CD4-positive, alpha-beta T cell (primary cell): Measurements from ENCODE around the gene RABEP2. TPM values are rescaled to one million over a fixed set of nuclear protein-coding genes. Genes with fewer than 3 reads are reported as not detected.

Source experiments
- ATAC-seq: fragments of 200-7000 bp; cut with Tn5 transposase; one replicate; pipeline ENCODE4 v1.10.0; 2022; ENCODE audit warnings: mild to moderate bottlenecking; ENCODE audit not compliant: poor library complexity
- CTCF ChIA-PET: fragments of 350-600 bp; sonication (Branson Sonifier 250); formaldehyde crosslinking; loops from one replicate; lab custom pipeline; 2021; ENCODE audit warnings: antibody characterized with exemption, inconsistent platforms; lab: Charles Lee
- POLR2A ChIA-PET: fragments of 350-600 bp; sonication (Branson Sonifier 250); formaldehyde crosslinking; loops from one replicate; lab custom pipeline; 2021; ENCODE audit warnings: antibody characterized with exemption, inconsistent platforms; lab: Charles Lee
- DNase-seq, 14 experiments: peaks; one replicate each; pipeline ENCODE4 v3.0.0-alpha.2; 2013 to 2020; ENCODE audit warnings: mixed read lengths in 2 of 14
- H3K27ac ChIP-seq, 2 donors: one replicate each; pipeline versions ENCODE4 v1.5.1 to v1.7.0; 2013; ENCODE audit warnings: low read length in 2 of 2, low read depth in 1 of 2, mild to moderate bottlenecking in 1 of 2
- H3K27me3 ChIP-seq, 2 experiments: 1 replicate in 1 of 2; 2 replicates in 1 of 2; pipeline versions ENCODE4 v1.6.1 to v1.7.0; 2013; ENCODE audit warnings: low read length in 2 of 2, control low read depth in 1 of 2, mild to moderate bottlenecking in 1 of 2, moderate library complexity in 1 of 2; ENCODE audit not compliant: insufficient read depth in 2 of 2, control insufficient read depth in 1 of 2
- H3K36me3 ChIP-seq: one replicate; pipeline ENCODE4 v1.6.1; 2013; ENCODE audit warnings: low read length, control low read depth; ENCODE audit not compliant: insufficient read depth
- H3K4me1 ChIP-seq: one replicate; pipeline ENCODE4 v1.6.1; 2013; ENCODE audit warnings: low read length, control low read depth; ENCODE audit not compliant: insufficient read depth
- H3K4me3 ChIP-seq: one replicate; pipeline ENCODE4 v1.5.1; 2013; ENCODE audit warnings: mild to moderate bottlenecking, low read length, moderate library complexity
- H3K9me3 ChIP-seq, 2 experiments: 1 replicate in 1 of 2; 2 replicates in 1 of 2; pipeline versions ENCODE4 v1.6.1 to v1.7.0; 2013; ENCODE audit warnings: low read length in 2 of 2, mild to moderate bottlenecking in 2 of 2, control low read depth in 1 of 2, moderate library complexity in 1 of 2; ENCODE audit not compliant: control insufficient read depth in 1 of 2, insufficient read depth in 1 of 2
- H3K27ac Mint-ChIP-seq: one replicate; pipeline ENCODE4 v1.8.0; 2020; ENCODE audit warnings: mixed read lengths
- H3K27me3 Mint-ChIP-seq: one replicate; pipeline ENCODE4 v1.8.0; 2021; ENCODE audit warnings: mixed read lengths
- H3K36me3 Mint-ChIP-seq: one replicate; pipeline ENCODE4 v1.8.0; 2021; ENCODE audit warnings: low read depth, mixed read lengths
- H3K4me1 Mint-ChIP-seq: one replicate; pipeline ENCODE4 v1.8.0; 2021; ENCODE audit warnings: low read depth, mixed read lengths
- H3K4me3 Mint-ChIP-seq: one replicate; pipeline ENCODE4 v1.8.0; 2020; ENCODE audit warnings: mild to moderate bottlenecking, mixed read lengths
- H3K9me3 Mint-ChIP-seq: one replicate; pipeline ENCODE4 v1.8.0; 2020; ENCODE audit warnings: mixed read lengths
- intact Hi-C, 2 experiments: fragments of 100-400 bp; cut with DNase I in 1 of 2; cut with micrococcal nuclease in 1 of 2; formaldehyde crosslinking; loops; one replicate each; pipeline versions ENCODE4 v1.15.1 to v1.9.0; 2023 to 2025; cut with DNase I, micrococcal nuclease
- total RNA-seq, 174 experiments: library from RNA in 2 of 174; stranded (reverse) in 2 of 174; gene quantifications; one replicate each; pipeline ENCODE4 v1.2.3 and lab custom pipeline; 2021 to 2026
- TF ChIP-seq, protein P1 (sequence below): fragments of 200-600 bp; IDR thresholded peaks from one replicate; pipeline ENCODE4 v1.8.0; 2022; ENCODE audit warnings: antibody characterized with exemption, mild to moderate bottlenecking

RABEP2 gene
- total RNA-seq, 2 experiments from 2014 or later = 23.3 to 23.4 TPM

DNA sequence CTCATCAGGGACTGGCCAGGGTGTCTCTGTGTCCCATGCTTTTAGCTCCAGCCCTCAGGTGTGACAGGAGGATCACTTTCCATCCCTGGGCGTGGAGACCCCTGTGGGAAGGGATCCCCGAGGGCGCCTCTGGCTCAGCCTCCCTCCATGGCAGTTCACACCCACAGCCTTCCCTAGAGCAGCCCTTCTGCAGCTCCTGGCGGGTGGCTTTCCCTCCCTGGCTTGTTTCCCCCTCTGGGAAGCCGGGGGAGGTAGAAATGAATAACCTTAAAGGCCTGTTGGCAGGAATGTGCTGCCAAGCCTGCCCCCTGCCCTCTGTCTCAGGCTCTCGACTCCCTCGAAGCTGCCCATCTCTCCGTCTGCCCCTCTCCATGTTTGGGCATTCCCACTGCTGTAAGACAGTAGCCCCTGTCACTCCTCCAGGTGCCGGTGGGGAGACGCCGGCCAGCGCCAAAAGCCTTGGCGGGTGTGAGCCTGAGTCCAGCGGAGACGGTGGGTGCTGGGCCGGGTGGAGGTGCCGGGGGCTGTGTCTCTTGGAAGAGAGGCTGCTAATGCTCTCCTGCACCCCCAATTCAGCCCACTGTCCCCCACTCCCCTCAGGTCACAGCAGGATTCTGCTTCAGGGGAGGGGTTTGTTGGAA is 48.9 kb downstream of the RABEP2 start:
- H3K36me3 ChIP-seq = peaks cover 30% of the 10 kb centered on the region
- Mint-ChIP-seq H3K4me1 (peaks cover 8% of the 10 kb centered on the region), H3K27ac (no peak overlapping the region), H3K9me3 (no peaks in the 10 kb centered on the region), H3K36me3 (peaks cover 17% of the 10 kb centered on the region), H3K4me3 (no peak overlapping the region), H3K27me3 (peaks cover 3% of the 10 kb centered on the region)
- intact Hi-C loops = no loop called here
- H3K4me3 ChIP-seq = no peak overlapping the region
- no peaks in the 10 kb centered on the region for H3K9me3 ChIP-seq
- no peak overlapping the region for H3K27ac ChIP-seq
- no peak for DNase-seq
- peaks cover 20% of the 10 kb centered on the region for H3K4me1 ChIP-seq
- no peak for ATAC-seq
- TF ChIP-seq, protein P1, sequence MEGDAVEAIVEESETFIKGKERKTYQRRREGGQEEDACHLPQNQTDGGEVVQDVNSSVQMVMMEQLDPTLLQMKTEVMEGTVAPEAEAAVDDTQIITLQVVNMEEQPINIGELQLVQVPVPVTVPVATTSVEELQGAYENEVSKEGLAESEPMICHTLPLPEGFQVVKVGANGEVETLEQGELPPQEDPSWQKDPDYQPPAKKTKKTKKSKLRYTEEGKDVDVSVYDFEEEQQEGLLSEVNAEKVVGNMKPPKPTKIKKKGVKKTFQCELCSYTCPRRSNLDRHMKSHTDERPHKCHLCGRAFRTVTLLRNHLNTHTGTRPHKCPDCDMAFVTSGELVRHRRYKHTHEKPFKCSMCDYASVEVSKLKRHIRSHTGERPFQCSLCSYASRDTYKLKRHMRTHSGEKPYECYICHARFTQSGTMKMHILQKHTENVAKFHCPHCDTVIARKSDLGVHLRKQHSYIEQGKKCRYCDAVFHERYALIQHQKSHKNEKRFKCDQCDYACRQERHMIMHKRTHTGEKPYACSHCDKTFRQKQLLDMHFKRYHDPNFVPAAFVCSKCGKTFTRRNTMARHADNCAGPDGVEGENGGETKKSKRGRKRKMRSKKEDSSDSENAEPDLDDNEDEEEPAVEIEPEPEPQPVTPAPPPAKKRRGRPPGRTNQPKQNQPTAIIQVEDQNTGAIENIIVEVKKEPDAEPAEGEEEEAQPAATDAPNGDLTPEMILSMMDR = no peak
- H3K27me3 ChIP-seq = peaks cover 0 to 9% of the 10 kb centered on the region in 2 experiments
- ChIA-PET POLR2A (interaction anchor here (0.6 to 0.8 kb wide), 2 partner anchors 71 to 98 kb away, joined by 3 read pairs; no protein-coding TSS in a partner anchor), CTCF (no interaction called here)

DNA sequence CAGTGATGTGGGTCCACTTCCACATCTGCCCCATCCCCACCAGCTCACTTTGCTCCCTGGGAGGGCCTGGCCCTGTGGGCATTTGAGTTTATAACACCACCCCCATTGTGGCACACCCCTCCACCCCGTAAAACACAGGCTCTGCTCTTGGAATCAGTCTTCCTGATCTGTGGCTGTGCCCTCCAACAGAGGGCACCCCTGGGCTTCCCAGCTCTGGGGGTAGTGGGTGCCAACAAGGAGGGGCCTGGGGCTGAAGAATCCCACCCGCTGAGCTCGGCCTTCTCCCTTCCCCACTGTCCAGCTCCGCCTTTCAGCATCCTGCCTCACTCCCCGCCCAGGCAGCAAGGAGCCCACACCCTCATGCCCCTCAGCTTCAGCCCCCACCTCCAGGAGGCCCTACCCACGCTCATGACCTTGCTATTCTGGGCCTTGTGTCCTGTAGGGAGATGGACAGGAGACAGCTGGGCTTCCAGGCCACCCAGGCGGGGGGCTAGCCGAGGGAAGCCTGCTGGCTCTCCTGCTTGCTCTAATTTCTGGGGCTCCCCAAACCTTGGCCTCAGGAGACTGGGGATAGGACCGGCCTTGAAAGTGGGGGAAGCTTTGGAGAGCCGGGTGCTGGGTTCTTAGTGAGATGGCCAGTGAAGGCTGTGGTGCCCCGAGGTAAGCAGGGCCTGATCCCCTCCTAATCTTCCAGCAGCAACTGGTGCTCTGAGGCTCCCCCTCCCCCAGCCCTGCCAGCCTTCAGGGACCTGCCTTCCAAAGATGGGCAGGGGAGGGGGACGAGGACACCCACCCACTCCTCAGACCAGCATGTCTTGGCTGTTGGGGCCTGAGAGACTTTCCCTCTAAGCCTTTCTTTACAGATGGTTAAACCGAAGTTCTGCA is 49.7 kb downstream of the RABEP2 start:
- H3K36me3 ChIP-seq = peaks cover 35% of the 10 kb centered on the region
- TF ChIP-seq, protein P1 = no peak
- no peaks in the 10 kb centered on the region for H3K9me3 ChIP-seq
- no peak overlapping the region for H3K4me3 ChIP-seq
- H3K4me3 Mint-ChIP-seq = no peak overlapping the region
- intact Hi-C loops = no loop called here
- no peaks in the 10 kb centered on the region for H3K27me3 Mint-ChIP-seq
- peaks cover 23% of the 10 kb centered on the region for H3K36me3 Mint-ChIP-seq
- ChIA-PET CTCF (interaction anchor here (0.7 to 2.8 kb wide), 2 partner anchors 29 to 51 kb away, joined by 3 to 9 read pairs; partner anchors contain the start of gene TUFM), POLR2A (interaction anchor here (0.6 to 0.8 kb wide), 3 partner anchors 56 to 99 kb away, joined by 3 read pairs; no protein-coding TSS in a partner anchor)
- H3K4me1 ChIP-seq = peaks cover 16% of the 10 kb centered on the region
- H3K27me3 ChIP-seq = peaks cover 0 to 2% of the 10 kb centered on the region in 2 experiments
- H3K27ac Mint-ChIP-seq = no peak overlapping the region
- DNase-seq = no peak
- no peak for ATAC-seq
- H3K27ac ChIP-seq = no peak overlapping the region
- peaks cover 8% of the 10 kb centered on the region for H3K4me1 Mint-ChIP-seq
- no peaks in the 10 kb centered on the region for H3K9me3 Mint-ChIP-seq

DNA sequence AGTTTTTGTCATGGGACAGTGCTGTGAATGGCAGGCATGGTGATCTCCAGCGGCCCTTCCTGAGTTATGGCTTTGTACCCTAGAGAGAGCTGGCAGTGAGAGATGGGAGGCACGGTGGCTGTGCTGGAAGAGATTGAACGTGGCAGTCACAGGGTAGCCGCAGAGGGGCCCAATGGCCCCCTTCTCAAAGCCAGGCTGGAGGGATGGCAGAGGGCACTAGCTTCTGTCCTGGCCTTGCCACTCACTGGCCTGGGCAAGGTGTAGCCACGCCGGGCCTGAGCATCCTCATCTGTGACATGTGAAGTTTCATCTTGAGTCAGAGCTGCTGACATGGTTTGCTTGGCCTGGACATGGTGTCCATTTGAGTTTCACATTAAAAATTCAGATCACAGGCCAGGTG is 50.6 kb downstream of the RABEP2 start:
- H3K9me3 ChIP-seq = no peaks in the 10 kb centered on the region
- no peak overlapping the region for H3K4me3 ChIP-seq
- H3K27ac ChIP-seq = no peak overlapping the region
- Mint-ChIP-seq H3K27me3 (no peaks in the 10 kb centered on the region), H3K36me3 (peaks cover 32% of the 10 kb centered on the region), H3K4me1 (peaks cover 5% of the 10 kb centered on the region), H3K9me3 (no peaks in the 10 kb centered on the region), H3K4me3 (no peak overlapping the region), H3K27ac (no peak overlapping the region)
- no peak for DNase-seq
- intact Hi-C loops = no loop called here
- H3K4me1 ChIP-seq = peaks cover 9% of the 10 kb centered on the region
- H3K27me3 ChIP-seq = no peaks in the 10 kb centered on the region
- TF ChIP-seq, protein P1 = no peak
- H3K36me3 ChIP-seq = peaks cover 44% of the 10 kb centered on the region
- no peak for ATAC-seq
- ChIA-PET CTCF (interaction anchor here (2.8 kb wide), 1 partner anchor 28 kb away, joined by 9 read pairs; the partner anchor contains the start of gene TUFM), POLR2A (interaction anchor here (0.9 kb wide), 1 partner anchor 12 kb away, joined by 5 read pairs; no protein-coding TSS in a partner anchor)
